Pulmonary artery endothelial cell (primary cell): ENCODE measurements around the gene MS4A4E. TPM values are rescaled to one million over a fixed set of nuclear protein-coding genes. Genes with fewer than 3 reads are reported as not detected.
"Not testable (repeated sequence)": the region's sequence is repeated elsewhere in the genome, so short reads cannot be mapped to it uniquely, and the experiment has no call there.

Experiments used
- DNase-seq: peaks from one replicate; pipeline ENCODE4 v3.0.0-alpha.2; 2011; ENCODE audit warnings: low read depth, low spot score
- total RNA-seq: library from RNA; depleted of rRNA; stranded (reverse); fragments of >200 nt; gene quantifications from 2 replicates; pipeline ENCODE4 v1.2.3, GENCODE V29; 2014

The MS4A4E gene
- total RNA-seq, 1 donor from 2014 or later = not detected

DNA sequence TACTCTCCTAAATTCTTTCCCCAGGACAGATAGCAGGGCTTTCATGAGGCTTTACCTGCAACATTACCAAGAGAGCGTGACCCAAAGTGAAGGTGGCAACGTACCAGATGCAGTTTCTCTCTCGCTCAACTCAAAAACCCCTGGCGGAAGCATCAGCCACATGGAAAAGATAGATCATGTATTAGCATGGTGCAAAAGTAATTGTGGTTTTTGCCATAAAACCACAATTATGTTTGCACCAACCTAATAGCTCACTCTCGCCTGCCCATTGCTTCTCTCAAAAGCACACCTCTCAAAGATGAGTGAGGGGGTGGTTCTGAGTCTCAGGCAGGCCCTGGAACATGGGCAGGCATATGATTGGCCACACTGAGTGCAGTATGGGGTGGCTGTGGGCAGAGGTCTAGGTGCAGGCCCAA, 67.1 kb downstream of the MS4A4E start:
- DNase-seq = no peak

DNA sequence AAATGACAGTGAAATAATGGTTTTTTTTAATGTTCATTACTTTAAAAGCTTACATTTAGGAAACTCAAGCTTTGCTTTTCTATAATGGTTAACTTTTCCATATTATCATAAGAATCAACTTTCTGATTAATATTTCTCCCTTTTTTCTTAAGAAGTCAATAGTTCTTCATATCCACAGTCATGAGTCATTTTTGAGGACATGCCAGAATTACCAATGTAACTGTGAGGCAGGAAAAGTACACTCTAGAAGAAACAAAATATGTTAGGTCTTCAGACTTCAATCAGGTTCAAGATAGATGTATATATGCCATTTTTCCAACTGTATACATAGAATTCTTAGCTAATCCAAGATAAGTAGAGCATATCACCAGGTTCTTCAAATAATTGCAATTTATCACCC, 70.9 kb downstream of the MS4A4E start:
- no peak for DNase-seq

DNA sequence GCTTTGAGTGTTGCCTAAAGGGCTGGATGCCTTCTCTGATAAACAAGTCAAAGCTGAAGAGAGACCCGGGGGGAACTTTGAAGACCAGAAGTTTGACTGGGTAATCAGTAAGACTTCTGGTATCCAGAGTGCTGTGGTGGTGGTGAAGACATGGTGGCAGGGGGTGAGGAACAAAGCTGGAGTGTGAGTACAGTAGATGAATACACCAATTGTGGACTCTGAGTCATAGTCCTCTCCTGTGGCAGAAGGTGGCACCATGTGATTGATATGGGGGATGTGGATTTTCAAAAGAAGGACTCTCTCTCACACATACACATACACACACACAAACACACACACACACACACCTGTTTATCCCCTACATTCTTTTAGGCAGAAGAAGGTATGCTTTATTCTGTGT, 72.4 kb downstream of the MS4A4E start:
- no peak for DNase-seq

DNA sequence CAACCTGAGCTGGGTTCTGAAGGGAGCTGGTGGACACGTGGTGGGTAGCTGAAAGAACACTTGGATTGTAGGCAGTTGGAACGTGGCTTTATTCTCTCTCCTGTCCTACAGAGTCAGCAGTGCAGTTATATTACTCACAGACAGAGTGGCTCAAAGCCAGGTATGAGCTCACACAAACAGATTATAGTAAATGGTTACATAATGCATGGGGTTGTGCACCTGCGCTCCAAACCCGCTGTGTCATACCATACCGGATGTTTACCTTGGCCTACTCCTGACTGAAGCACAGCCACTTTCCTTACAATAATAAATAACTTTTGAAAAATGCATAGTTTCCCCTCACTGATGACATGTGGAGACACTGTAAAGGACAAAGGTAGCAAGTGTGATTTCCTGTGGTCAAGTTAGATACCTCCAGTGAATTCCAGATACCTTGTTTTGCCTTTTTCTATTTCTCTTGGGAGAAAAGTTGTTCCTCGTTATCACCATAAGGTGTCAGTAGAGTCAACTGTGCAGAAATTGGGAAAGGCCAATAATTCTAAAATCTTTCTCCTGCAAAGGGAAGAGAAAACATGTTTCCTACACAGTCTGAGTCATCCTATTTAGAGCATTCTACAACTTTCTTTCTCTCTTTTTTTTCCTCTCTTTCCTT, 73.5 kb downstream of the MS4A4E start:
- DNase-seq = peak; percentile 99

DNA sequence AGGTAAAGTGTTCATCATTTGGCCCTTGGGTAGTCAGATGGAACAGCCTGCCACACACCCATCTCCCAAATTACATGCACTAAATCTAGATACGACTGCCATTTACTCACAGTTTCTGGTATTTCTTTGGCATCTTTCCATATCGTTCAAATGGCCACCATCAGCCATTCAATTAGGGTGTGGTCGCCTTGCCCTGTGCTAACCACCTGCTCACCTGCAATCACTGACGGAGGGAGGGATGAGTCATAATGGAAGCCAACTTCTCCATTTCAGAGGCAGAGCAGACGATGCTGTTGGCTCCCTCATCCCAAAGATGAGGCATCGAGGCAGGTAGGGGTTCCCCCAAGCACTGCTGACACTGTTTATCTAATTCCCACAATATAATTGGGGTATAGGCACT, 74.6 kb downstream of the MS4A4E start:
- DNase-seq = no peak

DNA sequence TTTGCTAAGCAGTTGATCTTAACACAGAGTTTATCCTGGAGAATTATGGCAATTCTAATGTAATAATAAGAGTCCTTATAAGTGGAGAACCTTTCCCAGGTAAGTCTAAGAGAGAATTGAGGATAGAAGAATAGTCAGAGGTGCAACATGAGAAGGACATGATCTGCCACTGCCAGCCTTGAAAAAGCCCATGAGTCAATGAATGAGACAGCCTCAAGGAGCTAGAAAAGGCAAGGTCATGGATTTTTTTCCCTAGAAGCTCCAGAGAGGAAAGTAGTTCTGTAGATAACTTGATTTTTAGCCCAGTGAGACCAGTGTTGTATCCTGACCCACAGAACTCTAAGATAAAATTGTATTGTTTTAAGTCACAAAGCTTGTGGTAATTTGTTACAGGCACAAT, 77.0 kb downstream of the MS4A4E start:
- DNase-seq = no peak

DNA sequence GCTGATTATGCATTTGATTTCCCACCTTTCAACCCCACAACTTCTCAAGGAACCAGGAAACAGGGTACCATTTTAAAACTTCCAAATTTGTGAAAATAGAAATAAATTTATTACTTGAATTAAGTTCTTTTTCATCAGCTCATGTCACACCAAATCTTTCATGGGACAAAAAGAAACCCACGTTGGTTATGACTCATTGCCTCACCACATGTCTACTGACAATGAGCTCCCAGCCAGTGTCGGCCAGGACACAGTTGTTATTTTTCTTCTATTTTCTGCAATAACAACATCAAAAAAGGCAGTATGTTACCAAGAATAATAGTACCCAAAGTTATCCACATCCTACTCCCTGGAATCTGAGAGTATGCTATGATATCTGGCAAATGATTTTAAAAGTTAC, 77.4 kb downstream of the MS4A4E start:
- DNase-seq = no peak

DNA sequence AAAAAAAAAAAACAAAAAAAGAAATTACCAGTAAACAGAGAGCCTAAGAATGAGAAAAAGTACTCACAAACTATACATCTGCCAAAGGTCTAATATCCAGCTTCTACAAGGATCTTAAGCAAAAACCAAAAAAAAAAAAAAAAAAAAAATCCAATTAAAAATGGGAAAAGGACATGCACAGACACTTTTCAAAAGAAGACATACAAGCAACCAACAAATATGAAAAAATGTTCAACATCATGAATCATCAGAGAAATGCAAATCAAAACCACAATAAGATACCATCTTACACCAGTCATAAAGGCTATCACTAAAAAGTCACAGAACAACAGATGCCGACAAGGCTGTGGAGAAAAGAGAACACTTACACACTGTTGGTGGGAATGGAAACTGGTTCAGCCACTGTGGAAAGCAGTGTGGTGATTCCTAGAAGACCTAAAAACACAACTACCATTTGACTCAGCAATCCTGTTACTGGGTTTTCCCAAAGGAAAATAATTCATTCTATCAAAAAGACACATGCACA, 78.3 kb downstream of the MS4A4E start:
- DNase-seq = no peak

DNA sequence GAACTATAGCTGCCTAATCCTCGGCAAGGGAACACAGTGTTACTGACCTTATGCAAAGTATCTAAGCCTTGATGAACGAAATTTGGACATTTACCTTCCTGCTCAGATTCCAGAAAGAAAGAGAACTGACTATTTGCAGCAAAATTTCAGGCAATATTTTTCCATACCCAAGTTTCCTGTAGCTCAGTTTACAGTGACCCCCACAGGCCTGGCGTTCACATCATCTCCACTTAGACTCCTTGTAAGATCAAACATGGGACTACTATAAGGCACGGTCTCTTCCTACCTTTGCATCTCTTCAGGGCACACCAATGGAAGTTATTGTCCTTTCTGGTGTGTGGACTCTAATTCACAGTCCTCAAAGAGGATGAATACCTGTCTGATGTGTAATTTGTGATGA, 81.2 kb downstream of the MS4A4E start:
- no peak for DNase-seq

DNA sequence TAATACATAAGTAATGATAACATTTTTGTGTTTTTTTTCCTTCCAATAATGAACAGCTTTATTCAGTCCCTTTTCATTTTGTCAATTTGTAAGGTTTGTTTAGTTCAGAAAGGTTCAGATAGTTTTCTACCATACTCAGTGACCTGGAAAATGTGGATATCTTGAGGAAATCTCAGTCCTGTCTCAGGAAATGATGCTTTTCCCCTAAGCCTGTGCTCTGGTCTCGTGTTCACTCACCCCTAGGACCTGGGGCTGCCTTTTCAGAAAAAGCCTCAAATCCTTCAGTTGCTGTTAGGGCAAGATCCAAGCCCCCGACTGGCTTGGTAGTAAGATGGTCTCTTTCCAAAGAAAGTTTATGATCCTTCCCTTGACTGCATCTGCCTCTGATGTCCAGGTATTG, 81.8 kb downstream of the MS4A4E start:
- DNase-seq = no peak

DNA sequence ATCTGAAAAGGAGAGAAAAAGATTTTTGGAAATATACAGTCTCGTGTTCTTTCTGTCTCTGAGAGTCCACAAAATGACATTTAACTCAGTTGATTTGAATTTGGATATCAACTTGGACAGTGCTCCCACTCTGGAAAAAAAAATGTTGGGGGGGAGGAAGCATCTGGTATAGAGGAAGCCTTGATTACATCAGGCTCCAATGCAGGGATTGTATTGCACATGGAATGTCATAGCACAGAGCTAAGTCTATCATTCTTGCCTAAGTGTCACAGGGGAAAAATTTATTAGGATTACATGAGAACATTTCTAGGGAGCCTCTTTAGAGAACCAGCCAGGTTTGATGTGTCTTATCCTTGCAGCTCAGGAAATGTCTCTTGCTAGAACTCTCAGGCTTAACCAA, 83.1 kb downstream of the MS4A4E start:
- no peak for DNase-seq

DNA sequence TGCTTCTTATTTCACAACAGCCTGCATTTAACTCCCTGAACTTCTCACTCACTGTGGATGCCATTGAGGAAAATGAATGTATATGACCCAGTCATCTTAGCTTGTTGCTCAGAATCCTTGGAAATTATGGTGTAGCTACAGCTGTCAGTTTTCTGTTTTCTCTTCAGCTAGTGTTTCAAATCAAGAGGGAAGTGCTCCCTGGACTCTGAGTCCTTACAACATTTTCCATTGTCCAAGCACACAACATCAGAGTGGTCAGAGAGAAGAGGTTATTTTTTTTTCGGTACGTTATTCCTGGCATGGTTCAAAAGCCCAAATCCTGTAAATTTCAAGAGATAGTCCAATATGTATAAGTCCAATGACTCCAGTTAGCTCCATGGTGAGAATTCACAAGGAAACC, 83.7 kb downstream of the MS4A4E start:
- no peak for DNase-seq

DNA sequence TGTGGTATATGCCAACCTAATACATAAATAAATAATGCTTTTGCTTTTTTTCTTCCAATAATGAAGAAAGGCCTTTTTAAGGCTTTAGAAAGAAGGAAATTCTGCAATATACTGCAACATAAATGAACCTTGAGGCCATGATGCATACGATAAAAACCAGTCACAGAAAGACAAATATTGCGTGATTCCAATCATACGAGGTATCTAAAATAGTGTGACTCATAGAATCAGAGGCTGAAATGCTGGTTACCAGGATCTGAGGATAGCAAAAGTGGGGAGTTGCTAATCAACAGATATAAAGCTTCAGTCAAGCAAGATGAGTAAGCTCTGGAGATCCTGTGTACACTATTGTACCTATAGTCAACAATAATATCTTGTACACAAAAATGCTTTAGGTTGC, 84.3 kb downstream of the MS4A4E start:
- no peak for DNase-seq

DNA sequence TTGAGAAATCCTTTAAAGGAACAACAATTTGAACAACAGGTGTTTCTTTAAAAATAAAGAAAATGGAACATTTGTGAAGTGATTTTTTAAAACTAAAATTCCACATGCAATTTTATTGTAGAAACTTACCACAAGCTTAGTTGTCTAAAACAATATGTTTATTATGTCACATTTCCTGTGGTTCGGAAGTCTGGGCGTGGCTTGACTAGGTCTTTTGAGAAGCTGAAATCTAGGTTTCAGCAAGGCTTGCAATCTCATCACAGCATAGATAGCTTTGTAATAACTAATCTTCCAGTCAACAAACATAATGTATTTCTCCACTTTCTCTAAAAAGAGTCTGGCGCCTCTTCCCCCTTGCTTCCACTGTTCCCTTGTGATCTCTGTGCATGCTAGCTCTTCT, 87.0 kb downstream of the MS4A4E start:
- no peak for DNase-seq

DNA sequence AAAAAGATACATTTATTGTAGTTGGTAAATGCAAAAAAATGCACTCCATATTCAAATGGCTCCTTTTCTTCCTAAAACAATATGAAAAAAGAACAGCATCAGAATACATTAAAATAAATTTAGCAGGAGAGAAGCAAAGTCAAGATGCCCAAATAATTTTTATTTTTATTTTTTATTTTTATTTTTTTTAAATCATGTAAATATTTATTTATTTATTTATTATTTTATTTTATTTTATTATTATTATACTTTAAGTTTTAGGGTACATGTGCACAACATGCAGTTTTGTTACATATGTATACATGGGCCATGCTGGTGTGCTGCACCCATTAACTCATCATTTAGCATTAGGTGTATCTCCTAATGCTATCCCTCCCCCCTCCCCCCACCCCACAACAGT, 90.2 kb downstream of the MS4A4E start:
- DNase-seq = not testable (repeated sequence)

DNA sequence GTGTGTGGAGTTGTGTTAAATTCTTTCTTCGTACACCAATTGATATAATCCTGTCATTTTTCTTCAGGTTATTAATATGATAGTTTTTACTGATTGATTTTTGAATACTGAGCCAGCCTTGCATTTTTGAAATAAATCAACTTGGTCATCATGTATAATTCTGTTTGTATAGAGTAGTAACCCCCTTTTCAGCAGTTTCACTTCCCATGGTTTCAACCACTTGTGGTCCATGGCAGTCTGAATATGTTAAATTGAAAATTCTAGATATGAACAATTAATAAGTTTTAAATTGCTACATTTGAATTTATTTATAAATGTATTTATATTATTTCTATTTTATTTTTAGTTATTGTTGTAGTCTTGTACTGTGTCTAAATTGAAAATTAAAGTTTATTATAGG, 92.7 kb downstream of the MS4A4E start:
- no peak for DNase-seq

Other genes starting within 250 kb of the MS4A4E start
- not detected in 2 replicates for gene OOSP4B, start 226.0 kb downstream of the MS4A4E start, total RNA-seq
- not detected in 2 replicates for gene OOSP2, start 202.7 kb downstream of the MS4A4E start, total RNA-seq
- gene MS4A3, start 186.5 kb downstream of the MS4A4E start, total RNA-seq = not detected in 2 replicates
- not detected in 2 replicates for gene MS4A2, start 154.5 kb downstream of the MS4A4E start, total RNA-seq
- 0.33 and 0.60 TPM in 2 replicates for gene MS4A6A, start 60.1 kb downstream of the MS4A4E start, total RNA-seq
- gene MS4A4A, start 37.5 kb upstream of the MS4A4E start, total RNA-seq = not detected in 2 replicates
- gene MS4A6E, start 84.1 kb upstream of the MS4A4E start, total RNA-seq = not detected in 2 replicates
- gene MS4A7, start 135.4 kb upstream of the MS4A4E start, total RNA-seq = not detected in 2 replicates
- gene MS4A14, start 153.3 kb upstream of the MS4A4E start, total RNA-seq = not detected in 2 replicates
- gene MS4A5, start 186.4 kb upstream of the MS4A4E start, total RNA-seq = not detected in 2 replicates
- not detected in 2 replicates for gene MS4A1, start 212.7 kb upstream of the MS4A4E start, total RNA-seq
- gene MS4A12, start 249.6 kb upstream of the MS4A4E start, total RNA-seq = not detected in 2 replicates